K562 (cell line): ENCODE data around the gene LRCH1. TPM values are rescaled to one million over a fixed set of nuclear protein-coding genes. Genes with fewer than 3 reads are reported as not detected.
A peak's percentile ranks its signal among the peaks of the same experiment; 100 is the strongest.

Experiments
- ATAC-seq: fragments of 200-7000 bp; cut with Tn5 transposase; 3 replicates; pipeline ENCODE4 v1.9.1; 2020; ENCODE audit warnings: moderate library complexity
- BruUV-seq: library from RNA; stranded (reverse); fragments of 400-500 nt; replicated peaks from 2 replicates; lab custom pipeline; 2021; lab: Mats Ljungman, UMichigan
- CTCF ChIA-PET: fragments of 300-600 bp; formaldehyde crosslinking; extraction: SDS; loops from one replicate; lab custom pipeline; 2021; ENCODE audit warnings: low intra/inter-chr PET ratio; lab: Yijun Ruan, JAX
- POLR2A ChIA-PET: fragments of 300-600, 350-650 bp; sonication (Branson Sonifier 250); formaldehyde crosslinking; extraction: SDS; loops from one replicate; lab custom pipeline; 2021; ENCODE audit warnings: antibody characterized with exemption, inconsistent platforms; lab: Yijun Ruan, JAX
- DNase-seq, 4 experiments: peaks; one replicate each; pipeline versions ENCODE4 v3.0.0 to v3.0.0-alpha.2; 2011 to 2018; ENCODE audit warnings: low spot score in 3 of 4, mixed read lengths in 3 of 4; ENCODE audit errors: extremely low read depth in 1 of 4
- FAIRE-seq: peaks from 2 replicates; lab custom pipeline; 2011; peaks lifted over from hg19 to GRCh38; lab: Jason Lieb, UNC
- H2AFZ ChIP-seq: 2 replicates; pipeline ENCODE4 v1.6.0; 2011; ENCODE audit warnings: low read depth, low read length, control low read depth, inconsistent platforms
- H3K27ac ChIP-seq: fragments of 200-600 bp; 3 replicates; pipeline ENCODE4 v1.8.0; 2011; ENCODE audit warnings: low read depth, mild to moderate bottlenecking, control low read depth, inconsistent platforms, low read length, moderate library complexity, mixed read lengths; ENCODE audit errors: extremely low read depth
- H3K27me3 ChIP-seq, 2 experiments: fragments of 300-600 bp in 1 of 2; 2 replicates in 1 of 2; 3 replicates in 1 of 2; pipeline versions ENCODE4 v1.6.0 to v1.8.0; 2011; ENCODE audit warnings: inconsistent platforms in 2 of 2, low read length in 2 of 2, mild to moderate bottlenecking in 1 of 2, mixed read lengths in 1 of 2, moderate library complexity in 1 of 2; ENCODE audit not compliant: control insufficient read depth in 2 of 2, insufficient read depth in 2 of 2
- H3K36me3 ChIP-seq: fragments of 300-600 bp; 3 replicates; pipeline ENCODE4 v1.8.0; 2011; ENCODE audit warnings: mild to moderate bottlenecking, low read length, inconsistent platforms; ENCODE audit not compliant: control insufficient read depth, insufficient read depth
- H3K4me1 ChIP-seq, 2 experiments: fragments of 200-600 bp in 1 of 2; replicated peaks in 1 of 2; 2 replicates in 1 of 2; 3 replicates in 1 of 2; pipeline versions ENCODE4 v1.5.1 to v1.8.0; 2011; ENCODE audit warnings: inconsistent platforms in 2 of 2, low read length in 2 of 2, mild to moderate bottlenecking in 1 of 2, mixed read lengths in 1 of 2, moderate library complexity in 1 of 2; ENCODE audit not compliant: control insufficient read depth in 2 of 2, insufficient read depth in 2 of 2
- H3K4me2 ChIP-seq: 2 replicates; pipeline ENCODE4 v1.6.1; 2011; ENCODE audit warnings: low read length, control low read depth, inconsistent platforms, mixed read lengths; ENCODE audit not compliant: insufficient read depth
- H3K4me3 ChIP-seq: fragments of 200-600 bp; sonication (generic), shearing (Covaris generic); 2 replicates; pipeline ENCODE4 v1.5.1; 2016; ENCODE audit warnings: control low read depth, inconsistent platforms
- H3K79me2 ChIP-seq: fragments of 200-600 bp; 3 replicates; pipeline ENCODE4 v1.8.0; 2011; ENCODE audit warnings: low read length, inconsistent platforms; ENCODE audit not compliant: control insufficient read depth, insufficient read depth
- H3K9ac ChIP-seq, 2 experiments: 2 replicates each; pipeline versions ENCODE4 v1.6.0 to v1.6.1; 2011; ENCODE audit warnings: low read depth in 2 of 2, low read length in 2 of 2, control low read depth in 1 of 2, inconsistent platforms in 1 of 2, mild to moderate bottlenecking in 1 of 2, mixed read lengths in 1 of 2; ENCODE audit not compliant: insufficient read depth in 1 of 2
- H3K9me1 ChIP-seq: one replicate; pipeline ENCODE4 v1.6.0; 2011; ENCODE audit warnings: inconsistent platforms, mild to moderate bottlenecking, low read length, moderate library complexity; ENCODE audit not compliant: control insufficient read depth, insufficient read depth
- H3K9me3 ChIP-seq: replicated peaks from 2 replicates; pipeline ENCODE4 v1.5.1; 2011; ENCODE audit warnings: low read depth, low read length, inconsistent platforms; ENCODE audit not compliant: control insufficient read depth, insufficient read depth
- H4K20me1 ChIP-seq: replicated peaks from 2 replicates; pipeline ENCODE4 v1.6.1; 2011; ENCODE audit warnings: low read length, inconsistent platforms, mixed read lengths; ENCODE audit not compliant: control insufficient read depth, insufficient read depth
- C11orf30 ChIP-seq: fragments of 450-650 bp; IDR thresholded peaks from 2 replicates; pipeline ENCODE4 v1.6.1; 2016; ENCODE audit warnings: low read depth, mild to moderate bottlenecking
- GATAD2A ChIP-seq: fragments of 450-650 bp; IDR thresholded peaks from 2 replicates; pipeline ENCODE4 v1.6.1; 2017
- JUNB ChIP-seq: fragments of 450-650 bp; formaldehyde crosslinking; conservative IDR thresholded peaks from 2 replicates; pipeline ENCODE4 v1.4.0; 2020; ENCODE audit warnings: mild to moderate bottlenecking
- MAFF ChIP-seq: IDR thresholded peaks from 2 replicates; pipeline ENCODE4 v1.6.1; 2012; ENCODE audit warnings: low read length, improper control_type of control experiment
- MAFG ChIP-seq: fragments of 450-650 bp; conservative IDR thresholded peaks from 2 replicates; pipeline ENCODE4 v1.6.1; 2016; ENCODE audit warnings: missing genetic modification characterization, missing compliant biosample characterization
- MAFK ChIP-seq: IDR thresholded peaks from 2 replicates; pipeline ENCODE4 v1.6.1; 2011; ENCODE audit warnings: low read length, improper control_type of control experiment
- NFE2 ChIP-seq: IDR thresholded peaks from 2 replicates; pipeline ENCODE4 v1.6.1; 2014; ENCODE audit warnings: antibody characterized with exemption, low read depth
- NFE2L1 ChIP-seq: fragments of 450-650 bp; IDR thresholded peaks from 2 replicates; pipeline ENCODE4 v1.6.1; 2016; ENCODE audit warnings: missing genetic modification characterization, low read depth, mild to moderate bottlenecking, missing compliant biosample characterization, moderate library complexity, borderline replicate concordance
- NUFIP1 ChIP-seq: fragments of 450-650 bp; IDR thresholded peaks from 2 replicates; pipeline ENCODE4 v1.6.1; 2018; ENCODE audit not compliant: partially characterized antibody
- PCBP1 ChIP-seq: fragments of 200-400 bp; formaldehyde crosslinking; IDR thresholded peaks from 2 replicates; pipeline ENCODE4 v1.6.1; 2018; ENCODE audit warnings: mild to moderate bottlenecking, low read depth, low read length; ENCODE audit not compliant: poor library complexity, severe bottlenecking
- ZNF316 ChIP-seq: fragments of 450-650 bp; IDR thresholded peaks from 2 replicates; pipeline ENCODE4 v1.6.1; 2016
- WGBS: fragments of 100-300 bp; shearing (Covaris generic); methylation state at CpG from one replicate; pipeline ENCODE4 v1.1.6; 2016; ENCODE audit warnings: low coverage, mixed read lengths; ENCODE audit not compliant: insufficient coverage; ENCODE audit errors: missing lambda C conversion rate; 5-methylcytosine and 5-hydroxymethylcytosine counted together
- in situ Hi-C: fragments of 300-500 bp; cut with MboI; formaldehyde crosslinking; loops from 4 replicates; pipeline ENCODE4 v1.15.0; 2018; ENCODE audit warnings: inconsistent platforms, mixed read lengths
- intact Hi-C: fragments of 100-400 bp; cut with micrococcal nuclease; formaldehyde crosslinking; loops from 2 replicates; pipeline ENCODE4 v1.14.2; 2022
- polyA plus RNA-seq, 8 experiments: library from polyadenylated mRNA; depleted of rRNA in 4 of 8; stranded (reverse) in 5 of 8; unstranded in 3 of 8; fragments of >200 nt; fragmentation: Nextera tagmentation in 2 of 8; fragmentation: Illumina TruSeq in 1 of 8; extraction: Ambion mirVana in 2 of 8; extraction: Trizol in 1 of 8; gene quantifications; 2 replicates each; pipeline versions ENCODE4 v1.2.1 to v1.2.3, GENCODE V29; 2011 to 2014; ENCODE audit warnings: inconsistent platforms in 1 of 8, missing spikeins in 1 of 8
- total RNA-seq, 7 experiments: library from RNA; depleted of rRNA in 6 of 7; stranded (reverse); fragments of >200 nt in 6 of 7; fragmentation: Illumina TruSeq in 2 of 7; extraction: Trizol in 2 of 7; gene quantifications; 2 replicates each; pipeline versions ENCODE4 v1.2.1 to v1.2.3, GENCODE V29; 2011 to 2021; ENCODE audit warnings: low replicate concordance in 1 of 7
- TF ChIP-seq, protein P1 (sequence below): sonication (generic); formaldehyde crosslinking; IDR thresholded peaks from 2 replicates; pipeline ENCODE4 v1.8.0; 2022; ENCODE audit warnings: missing genetic modification reagents, mild to moderate bottlenecking, moderate library complexity, borderline replicate concordance
- TF ChIP-seq, protein P2 (sequence below): sonication (generic); formaldehyde crosslinking; IDR thresholded peaks from 2 replicates; pipeline ENCODE4 v1.8.1; 2023; ENCODE audit warnings: mild to moderate bottlenecking, missing genetic modification reagents

Gene LRCH1
- total and polyA plus RNA-seq, 9 of the 15 experiments (the other 6 are each of a cell fraction or from before 2014, with no cell fraction given) = 1.1 to 6.8 (median 3.7) TPM

DNA sequence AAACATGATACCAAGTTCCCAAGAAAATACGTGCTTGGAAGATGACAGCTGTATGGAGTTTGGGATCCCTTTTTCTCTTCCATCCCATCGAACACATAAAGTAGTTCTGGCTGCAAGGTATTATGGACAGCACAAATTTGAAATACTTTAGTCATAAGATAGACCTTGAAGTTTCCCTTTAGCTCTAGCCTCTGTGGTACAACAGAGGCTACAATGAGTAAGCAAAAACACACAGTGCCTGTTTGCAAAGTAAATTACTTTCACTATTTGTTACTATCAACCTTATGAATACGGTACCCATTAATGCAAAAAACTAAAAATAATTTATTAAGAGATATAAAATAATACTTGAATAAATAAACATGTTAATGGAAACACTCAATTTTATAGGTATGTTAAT lies 21.0 kb upstream of the LRCH1 start:
- POLR2A ChIA-PET = interaction anchor here (0.6 kb wide), 1 partner anchor 481 kb away, joined by 4 read pairs; no protein-coding TSS in a partner anchor
- CTCF ChIA-PET = interaction anchor here (0.6 kb wide), 1 partner anchor 177 kb away, joined by 3 read pairs; no protein-coding TSS in a partner anchor
- H3K4me3 ChIP-seq = no peak overlapping the region
- H3K36me3 ChIP-seq = no peaks in the 10 kb centered on the region
- peak in 2 of 4 experiments; percentile 1 to 7 for DNase-seq
- BruUV-seq = no TSS peak
- no peak for ATAC-seq
- no peak overlapping the region for H3K27ac ChIP-seq
- FAIRE-seq = no peak
- H2AFZ ChIP-seq = peak overlapping the region; percentile 60; the same call in 1 of the 2 replicates
- no peaks in the 10 kb centered on the region for H3K79me2 ChIP-seq
- H3K9me1 ChIP-seq = no peaks in the 10 kb centered on the region
- peaks cover 0 to 2% of the 10 kb centered on the region in 2 experiments; a peak in 3 of 5 replicates for H3K4me1 ChIP-seq
- H3K9ac ChIP-seq = no peak overlapping the region
- peaks cover 0 to 4% of the 10 kb centered on the region in 2 experiments; a peak in 1 of 5 replicates for H3K27me3 ChIP-seq
- H3K4me2 ChIP-seq = no peak overlapping the region
- no peaks in the 10 kb centered on the region for H4K20me1 ChIP-seq
- TF ChIP-seq MAFG (tag) (peak; percentile 75), NFE2 (peak; percentile 84), C11orf30 (peak; percentile 76), GATAD2A (no peak), MAFF (peak; percentile 66), ZNF316 (peak; percentile 78), NFE2L1 (peak; percentile 42; the same call in 1 of the 2 replicates), PCBP1 (no peak), NUFIP1 (no peak), JUNB (CRISPR knock-in tag) (no peak), MAFK (peak; percentile 24; the same call in 1 of the 2 replicates)
- TF ChIP-seq, protein P1, sequence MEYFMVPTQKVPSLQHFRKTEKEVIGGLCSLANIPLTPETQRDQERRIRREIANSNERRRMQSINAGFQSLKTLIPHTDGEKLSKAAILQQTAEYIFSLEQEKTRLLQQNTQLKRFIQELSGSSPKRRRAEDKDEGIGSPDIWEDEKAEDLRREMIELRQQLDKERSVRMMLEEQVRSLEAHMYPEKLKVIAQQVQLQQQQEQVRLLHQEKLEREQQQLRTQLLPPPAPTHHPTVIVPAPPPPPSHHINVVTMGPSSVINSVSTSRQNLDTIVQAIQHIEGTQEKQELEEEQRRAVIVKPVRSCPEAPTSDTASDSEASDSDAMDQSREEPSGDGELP (CRISPR knock-in tag) = no peak
- TF ChIP-seq, protein P2, sequence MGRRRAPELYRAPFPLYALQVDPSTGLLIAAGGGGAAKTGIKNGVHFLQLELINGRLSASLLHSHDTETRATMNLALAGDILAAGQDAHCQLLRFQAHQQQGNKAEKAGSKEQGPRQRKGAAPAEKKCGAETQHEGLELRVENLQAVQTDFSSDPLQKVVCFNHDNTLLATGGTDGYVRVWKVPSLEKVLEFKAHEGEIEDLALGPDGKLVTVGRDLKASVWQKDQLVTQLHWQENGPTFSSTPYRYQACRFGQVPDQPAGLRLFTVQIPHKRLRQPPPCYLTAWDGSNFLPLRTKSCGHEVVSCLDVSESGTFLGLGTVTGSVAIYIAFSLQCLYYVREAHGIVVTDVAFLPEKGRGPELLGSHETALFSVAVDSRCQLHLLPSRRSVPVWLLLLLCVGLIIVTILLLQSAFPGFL (CRISPR knock-in tag) = no peak
- TF ChIP-seq, all 486 proteins: peak for 7
- WGBS = 0% methylated on average over 2 of the region's 3 CpGs
- intact Hi-C loops (no loop called here), in situ Hi-C loops (no loop called here)
- H3K9me3 ChIP-seq = no peaks in the 10 kb centered on the region
